ENCODE results near the gene LRRC25. TPM values are rescaled to one million over a fixed set of nuclear protein-coding genes. Genes with fewer than 3 reads are reported as not detected.
"Not testable (repeated sequence)": the region's sequence is repeated elsewhere in the genome, so short reads cannot be mapped to it uniquely, and the experiment has no call there.

The LRRC25 gene
- total RNA-seq, 1 donor from 2014 or later, result not detected

DNA sequence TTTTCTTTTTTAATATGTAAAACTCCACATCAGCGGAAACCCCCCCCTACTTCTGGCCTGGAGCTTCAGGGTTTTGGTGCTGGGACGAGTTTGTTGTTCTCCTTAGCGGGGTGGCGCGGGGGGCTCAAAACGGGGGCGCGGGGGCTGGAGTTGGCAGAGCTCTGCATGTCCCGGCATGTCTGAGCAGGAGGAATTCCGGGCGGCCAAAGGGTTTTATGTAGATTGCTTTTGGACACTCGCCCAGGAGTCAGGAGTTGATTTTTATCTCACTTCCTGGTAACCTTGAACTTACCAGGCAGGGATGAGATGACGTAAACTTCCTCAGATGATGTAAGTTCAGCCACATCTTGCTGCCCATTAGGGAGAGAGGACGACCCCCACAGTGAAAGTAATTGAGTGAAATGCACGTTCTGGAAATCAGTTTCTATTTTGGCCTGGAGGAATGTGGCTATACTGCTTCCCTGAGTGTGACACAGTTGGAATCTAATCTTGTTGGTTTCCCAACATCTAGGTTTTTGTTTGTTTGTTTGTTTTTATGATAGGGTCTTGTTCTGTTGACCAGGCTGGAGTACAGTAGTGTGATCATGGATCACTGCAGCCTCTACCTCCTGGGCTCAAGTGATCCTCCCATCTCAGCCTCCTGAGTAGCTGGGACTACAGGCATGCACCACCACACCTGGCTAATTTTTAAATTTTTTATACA, 32.4 kb downstream of the LRRC25 start:
- no peaks in the 10 kb centered on the region for H3K9me3 Mint-ChIP-seq
- DNase-seq (ENCODE audit: low spot score), result no peak
- intact Hi-C loops (cut with micrococcal nuclease), result no loop called here
- peaks cover 31% of the 10 kb centered on the region for H3K36me3 Mint-ChIP-seq (ENCODE audit: low read depth)
- H3K27ac Mint-ChIP-seq, result no peak overlapping the region
- no peaks in the 10 kb centered on the region for H3K4me1 Mint-ChIP-seq (ENCODE audit: low read depth)
- H3K4me3 Mint-ChIP-seq (ENCODE audit: low read depth), result no peak overlapping the region
- no peaks in the 10 kb centered on the region for H3K27me3 Mint-ChIP-seq (ENCODE audit: low read depth)

DNA sequence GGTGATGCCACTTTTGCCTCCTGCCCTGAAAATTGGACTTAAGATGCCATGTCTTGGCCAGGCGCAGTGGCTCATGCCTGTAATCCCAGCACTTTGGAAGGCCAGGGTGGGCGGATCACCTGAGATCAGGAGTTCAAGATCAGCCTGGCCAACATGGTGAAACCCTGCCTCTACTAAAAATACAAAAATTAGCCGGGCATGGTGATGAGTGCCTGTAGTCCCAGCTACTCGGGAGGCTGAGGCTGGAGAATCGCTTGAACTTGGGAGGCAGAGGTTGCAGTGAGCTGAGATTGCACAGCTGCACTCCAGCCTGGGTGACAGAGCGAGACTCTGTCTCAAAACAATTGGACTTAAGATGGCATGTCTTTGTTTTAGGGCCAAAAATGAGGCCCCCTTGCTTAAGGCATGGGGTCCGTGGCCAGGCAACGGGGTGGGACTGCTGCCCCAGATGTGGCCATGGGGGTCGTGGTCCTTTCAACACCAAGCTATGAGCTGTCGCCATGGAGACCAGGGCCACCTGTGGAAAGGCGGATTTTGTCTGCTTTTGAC, 33.1 kb downstream of the LRRC25 start:
- H3K9me3 Mint-ChIP-seq; DNase-seq (ENCODE audit: low spot score); H3K27ac Mint-ChIP-seq; H3K27me3 Mint-ChIP-seq (ENCODE audit: low read depth); H3K4me1 Mint-ChIP-seq (ENCODE audit: low read depth); H3K4me3 Mint-ChIP-seq (ENCODE audit: low read depth); intact Hi-C loops (cut with micrococcal nuclease): not testable (repeated sequence)
- H3K36me3 Mint-ChIP-seq (ENCODE audit: low read depth), result peaks cover 37% of the 10 kb centered on the region

DNA sequence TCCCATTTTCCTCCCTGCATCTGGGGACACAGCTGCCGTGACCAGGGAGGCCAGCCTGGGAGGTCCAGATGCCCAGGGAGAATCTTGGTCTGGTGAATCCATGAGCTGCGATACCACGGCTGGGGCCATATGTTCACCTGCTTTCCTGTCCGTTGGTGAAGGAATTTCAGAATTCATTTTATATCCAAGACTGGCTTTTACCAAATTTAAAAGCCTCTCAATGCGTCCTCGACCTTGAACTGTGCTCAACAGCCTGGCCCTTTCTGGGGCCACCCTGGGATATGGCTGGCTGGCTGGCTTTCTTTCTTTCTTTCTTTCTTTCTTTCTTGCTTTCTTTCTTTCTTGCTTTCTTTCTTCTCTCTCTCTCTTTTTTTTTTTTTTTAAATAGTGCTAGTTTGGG, 33.6 kb downstream of the LRRC25 start:
- Mint-ChIP-seq H3K27ac (no peak overlapping the region), H3K4me1 (ENCODE audit: low read depth) (no peaks in the 10 kb centered on the region), H3K9me3 (no peaks in the 10 kb centered on the region)

DNA sequence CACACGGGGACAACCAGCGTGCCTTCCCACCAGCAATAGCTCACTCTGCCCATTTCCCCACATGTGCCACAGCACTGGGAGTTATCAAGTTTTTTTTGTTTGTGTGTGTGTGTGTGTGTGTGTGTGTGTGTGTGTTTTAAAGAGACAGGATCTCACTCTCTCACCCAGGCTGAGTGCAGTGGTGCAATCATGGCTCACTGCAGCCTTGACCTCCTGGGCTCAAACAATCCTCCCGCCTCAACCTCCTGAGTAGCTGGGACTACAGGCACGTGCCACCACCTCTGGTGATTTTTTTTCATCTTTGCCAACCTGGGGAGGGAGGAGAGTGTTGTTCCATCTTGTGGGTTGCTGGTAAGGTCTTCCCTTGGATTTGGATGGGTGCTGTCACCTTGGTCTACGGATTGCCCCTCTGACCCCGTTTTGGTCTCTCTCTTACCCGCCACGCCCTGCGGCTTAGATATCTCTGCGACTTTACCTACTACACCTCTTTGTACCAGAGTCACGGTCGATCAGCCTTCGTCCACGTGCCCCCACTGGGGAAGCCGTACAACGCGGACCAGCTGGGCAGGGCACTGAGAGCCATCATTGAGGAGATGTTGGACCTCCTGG, 34.4 kb downstream of the LRRC25 start:
- intact Hi-C loops (cut with micrococcal nuclease), result no loop called here
- no peak overlapping the region for H3K27ac Mint-ChIP-seq

More for the DNA sequence above, 33.6 kb downstream of the LRRC25 start:
- peaks cover 41% of the 10 kb centered on the region for H3K36me3 Mint-ChIP-seq (ENCODE audit: low read depth)
- intact Hi-C loops (cut with micrococcal nuclease), result no loop called here
- no peak for DNase-seq (ENCODE audit: low spot score)
- no peak overlapping the region for H3K4me3 Mint-ChIP-seq (ENCODE audit: low read depth)
- no peaks in the 10 kb centered on the region for H3K27me3 Mint-ChIP-seq (ENCODE audit: low read depth)

DNA sequence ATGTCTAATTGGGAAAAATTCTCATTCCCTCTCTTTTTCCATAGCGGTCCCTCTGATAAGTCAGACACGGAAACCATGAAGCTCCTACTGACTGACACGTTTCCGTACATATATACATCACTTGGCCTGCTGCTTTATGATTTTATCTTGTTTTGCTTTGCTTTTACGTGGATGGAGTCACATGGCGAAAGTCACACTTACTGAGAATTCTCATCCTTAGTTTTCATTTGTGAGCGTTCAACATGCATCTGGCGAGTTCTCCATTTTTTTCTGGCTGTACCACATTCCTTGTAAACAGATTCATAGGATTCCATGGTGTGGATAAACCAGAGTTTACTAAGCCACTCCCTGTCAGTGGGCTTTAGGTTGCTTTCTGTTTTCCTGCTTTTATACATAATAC, 35.8 kb downstream of the LRRC25 start:
- no peaks in the 10 kb centered on the region for H3K4me1 Mint-ChIP-seq (ENCODE audit: low read depth)
- DNase-seq (ENCODE audit: low spot score), result no peak
- no peak overlapping the region for H3K27ac Mint-ChIP-seq
- no peaks in the 10 kb centered on the region for H3K9me3 Mint-ChIP-seq
- no peaks in the 10 kb centered on the region for H3K27me3 Mint-ChIP-seq (ENCODE audit: low read depth)
- H3K4me3 Mint-ChIP-seq (ENCODE audit: low read depth), result no peak overlapping the region
- intact Hi-C loops (cut with micrococcal nuclease), result no loop called here
- H3K36me3 Mint-ChIP-seq (ENCODE audit: low read depth), result peaks cover 60% of the 10 kb centered on the region

More for the DNA sequence above, 34.4 kb downstream of the LRRC25 start:
- H3K4me3 Mint-ChIP-seq (ENCODE audit: low read depth), result no peak overlapping the region
- H3K4me1 Mint-ChIP-seq (ENCODE audit: low read depth), result no peaks in the 10 kb centered on the region
- DNase-seq (ENCODE audit: low spot score), result no peak
- peaks cover 47% of the 10 kb centered on the region for H3K36me3 Mint-ChIP-seq (ENCODE audit: low read depth)
- H3K9me3 Mint-ChIP-seq, result no peaks in the 10 kb centered on the region
- H3K27me3 Mint-ChIP-seq (ENCODE audit: low read depth), result no peaks in the 10 kb centered on the region

DNA sequence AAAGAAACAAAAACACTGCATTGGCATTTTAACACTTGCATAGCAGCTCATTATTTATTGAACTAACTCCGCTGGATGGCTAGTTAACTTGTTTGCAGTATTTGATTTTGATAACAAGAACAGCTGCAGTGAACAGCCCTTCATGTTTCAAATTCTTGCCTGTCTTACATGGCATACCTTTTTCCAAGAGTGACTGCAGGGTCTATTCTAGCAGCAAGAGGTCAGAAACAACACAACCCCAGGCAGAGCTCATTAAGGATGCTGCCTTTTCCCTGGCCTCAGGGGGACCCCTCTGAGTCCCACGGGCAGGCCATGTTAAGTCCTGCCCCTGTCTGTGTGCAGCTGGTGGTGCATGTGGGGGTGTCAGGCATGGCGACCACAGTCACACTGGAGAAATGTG, 40.4 kb downstream of the LRRC25 start:
- DNase-seq (ENCODE audit: low spot score), result no peak
- intact Hi-C loops (cut with micrococcal nuclease), result no loop called here
- Mint-ChIP-seq H3K4me3 (ENCODE audit: low read depth) (no peak overlapping the region), H3K9me3 (no peaks in the 10 kb centered on the region), H3K27ac (no peak overlapping the region), H3K4me1 (ENCODE audit: low read depth) (no peaks in the 10 kb centered on the region), H3K36me3 (ENCODE audit: low read depth) (peaks cover 47% of the 10 kb centered on the region), H3K27me3 (ENCODE audit: low read depth) (no peaks in the 10 kb centered on the region)

DNA sequence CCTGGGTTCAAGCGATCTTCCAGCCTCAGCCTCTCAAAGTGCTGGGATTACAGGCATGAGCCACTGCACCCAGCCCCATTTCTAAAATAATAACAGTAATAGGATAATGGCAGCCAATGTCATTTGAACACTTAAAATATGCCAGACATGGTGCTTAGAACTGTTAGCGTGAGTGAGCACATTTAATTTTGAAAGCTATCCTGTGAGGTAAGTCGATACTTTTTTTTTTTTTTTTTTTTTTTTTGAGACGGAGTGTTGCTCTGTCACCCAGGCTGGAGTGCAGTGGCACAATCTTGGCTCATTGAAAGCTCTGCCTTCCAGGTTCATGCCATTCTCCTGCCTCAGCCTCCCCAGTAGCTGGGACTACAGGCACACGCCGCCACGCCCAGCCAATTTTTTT, 42.7 kb downstream of the LRRC25 start:
- DNase-seq (ENCODE audit: low spot score); H3K9me3 Mint-ChIP-seq; intact Hi-C loops (cut with micrococcal nuclease); H3K27me3 Mint-ChIP-seq (ENCODE audit: low read depth); H3K4me1 Mint-ChIP-seq (ENCODE audit: low read depth); H3K27ac Mint-ChIP-seq; H3K4me3 Mint-ChIP-seq (ENCODE audit: low read depth): not testable (repeated sequence)
- peaks cover 48% of the 10 kb centered on the region for H3K36me3 Mint-ChIP-seq (ENCODE audit: low read depth)

DNA sequence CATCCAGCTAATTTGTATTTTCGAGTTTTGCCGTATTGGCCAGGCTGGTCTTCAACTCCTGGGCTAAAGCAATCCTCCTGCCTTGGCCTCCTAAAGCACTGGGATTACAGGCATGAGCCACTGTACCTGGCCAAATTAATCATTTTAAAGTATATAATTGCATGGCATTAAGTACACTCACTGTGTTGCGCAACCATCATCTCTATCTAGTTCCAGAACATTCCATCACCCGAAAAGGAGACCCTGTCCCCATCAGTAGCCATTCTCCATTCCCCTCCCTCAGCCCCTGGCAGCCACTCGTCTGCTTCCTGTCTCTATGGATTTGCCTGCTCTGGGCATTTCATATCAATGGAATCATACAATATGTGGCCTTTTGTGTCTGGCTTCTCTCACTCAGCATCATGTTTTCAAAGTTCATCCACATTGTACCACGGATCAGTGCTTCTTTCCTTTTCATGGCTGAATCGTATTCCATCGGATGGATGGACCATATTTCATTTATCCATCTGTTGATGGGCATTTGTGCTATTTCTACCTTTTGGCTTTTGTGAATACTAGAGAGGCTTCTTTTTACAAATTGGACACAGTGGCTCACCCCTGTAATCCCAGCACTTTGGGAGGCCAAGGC, 43.9 kb downstream of the LRRC25 start:
- Mint-ChIP-seq H3K36me3 (ENCODE audit: low read depth) (peaks cover 39% of the 10 kb centered on the region), H3K27ac (no peak overlapping the region), H3K27me3 (ENCODE audit: low read depth) (no peaks in the 10 kb centered on the region), H3K4me3 (ENCODE audit: low read depth) (no peak overlapping the region), H3K9me3 (no peaks in the 10 kb centered on the region), H3K4me1 (ENCODE audit: low read depth) (no peaks in the 10 kb centered on the region)
- DNase-seq (ENCODE audit: low spot score), result no peak
- intact Hi-C loops (cut with micrococcal nuclease), result no loop called here

DNA sequence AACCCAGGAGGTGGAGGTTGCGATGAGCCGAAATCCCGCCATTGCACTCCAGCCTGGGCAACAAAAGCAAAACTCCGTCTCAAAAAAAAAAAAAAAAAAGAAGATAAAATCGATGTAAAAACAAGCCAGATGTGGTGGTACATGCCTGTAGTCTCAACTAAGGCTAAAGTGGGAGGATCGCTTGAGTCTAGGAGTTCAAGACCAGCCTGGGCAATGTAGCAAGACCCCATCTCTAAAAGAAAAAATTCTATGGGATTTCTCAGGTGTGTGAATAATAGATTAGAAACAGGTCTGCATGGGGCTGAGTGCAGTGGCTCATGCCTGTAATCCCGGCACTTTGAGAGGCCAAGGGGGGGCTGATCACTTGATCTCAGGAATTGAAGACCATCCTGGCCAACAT, 45.9 kb downstream of the LRRC25 start:
- H3K36me3 Mint-ChIP-seq (ENCODE audit: low read depth), result peaks cover 23% of the 10 kb centered on the region
- intact Hi-C loops (cut with micrococcal nuclease), result no loop called here
- no peak for DNase-seq (ENCODE audit: low spot score)
- no peaks in the 10 kb centered on the region for H3K4me1 Mint-ChIP-seq (ENCODE audit: low read depth)
- no peaks in the 10 kb centered on the region for H3K27me3 Mint-ChIP-seq (ENCODE audit: low read depth)
- H3K9me3 Mint-ChIP-seq, result no peaks in the 10 kb centered on the region
- H3K4me3 Mint-ChIP-seq (ENCODE audit: low read depth), result no peak overlapping the region
- no peak overlapping the region for H3K27ac Mint-ChIP-seq

DNA sequence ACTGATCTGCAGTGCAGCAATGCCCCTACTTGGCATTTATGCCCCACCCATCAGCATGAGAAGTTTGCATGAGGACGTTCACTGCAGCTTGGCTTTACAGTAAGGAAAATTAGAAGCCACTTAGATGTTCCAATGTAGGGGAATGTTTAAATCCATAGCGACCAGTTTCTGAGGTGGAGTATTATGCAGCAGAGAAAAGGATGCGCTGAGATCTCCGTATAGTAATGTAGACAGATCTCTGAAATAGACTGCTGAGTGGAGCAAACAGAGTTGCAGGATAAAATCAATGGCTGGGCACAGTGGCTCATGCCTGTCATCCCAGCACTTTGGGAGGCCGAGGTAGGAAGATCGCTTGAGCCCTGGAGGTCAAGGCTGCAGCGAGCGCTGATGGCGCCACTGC, 46.9 kb downstream of the LRRC25 start:
- Mint-ChIP-seq H3K4me3 (ENCODE audit: low read depth) (no peak overlapping the region), H3K4me1 (ENCODE audit: low read depth) (no peaks in the 10 kb centered on the region), H3K9me3 (no peaks in the 10 kb centered on the region), H3K27me3 (ENCODE audit: low read depth) (no peaks in the 10 kb centered on the region), H3K27ac (no peak overlapping the region), H3K36me3 (ENCODE audit: low read depth) (peaks cover 23% of the 10 kb centered on the region)
- no peak for DNase-seq (ENCODE audit: low spot score)
- intact Hi-C loops (cut with micrococcal nuclease), result no loop called here

DNA sequence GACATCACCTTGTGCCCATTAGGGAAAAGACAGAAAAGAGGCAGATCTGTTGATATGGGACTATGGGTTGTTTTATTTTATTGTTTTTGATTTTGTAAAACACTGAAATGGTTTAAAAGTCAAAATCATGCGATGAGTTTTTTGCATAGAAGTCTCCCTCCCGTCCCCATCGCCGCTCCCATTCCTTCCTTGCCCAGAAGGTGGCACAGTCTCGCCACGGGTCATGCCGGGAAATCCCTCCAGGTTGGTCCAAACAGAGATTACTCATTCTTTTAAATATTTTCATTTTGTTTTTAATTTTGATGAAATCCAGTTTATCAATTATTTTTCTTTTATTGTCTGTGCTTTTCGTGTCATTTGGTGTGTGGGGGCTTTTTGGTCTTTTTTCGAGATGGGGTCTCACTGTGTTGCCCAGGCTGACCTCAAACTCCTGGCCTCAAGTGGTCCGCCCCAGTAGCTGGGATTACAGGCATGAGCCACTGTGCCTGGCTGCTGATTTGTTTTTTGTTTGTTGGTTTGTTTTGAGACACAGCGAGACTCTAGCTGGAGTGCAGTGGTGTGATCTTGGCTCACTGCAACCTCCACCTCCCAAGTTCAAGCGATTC, 47.8 kb downstream of the LRRC25 start:
- intact Hi-C loops (cut with micrococcal nuclease), result loop anchor here (5.0 kb wide), 1 partner anchor 63 kb away; no protein-coding TSS in a partner anchor
- H3K9me3 Mint-ChIP-seq, result no peaks in the 10 kb centered on the region
- H3K4me3 Mint-ChIP-seq (ENCODE audit: low read depth), result no peak overlapping the region
- peaks cover 28% of the 10 kb centered on the region for H3K36me3 Mint-ChIP-seq (ENCODE audit: low read depth)
- DNase-seq (ENCODE audit: low spot score), result no peak
- H3K27ac Mint-ChIP-seq, result no peak overlapping the region
- H3K27me3 Mint-ChIP-seq (ENCODE audit: low read depth), result no peaks in the 10 kb centered on the region
- H3K4me1 Mint-ChIP-seq (ENCODE audit: low read depth), result no peaks in the 10 kb centered on the region

DNA sequence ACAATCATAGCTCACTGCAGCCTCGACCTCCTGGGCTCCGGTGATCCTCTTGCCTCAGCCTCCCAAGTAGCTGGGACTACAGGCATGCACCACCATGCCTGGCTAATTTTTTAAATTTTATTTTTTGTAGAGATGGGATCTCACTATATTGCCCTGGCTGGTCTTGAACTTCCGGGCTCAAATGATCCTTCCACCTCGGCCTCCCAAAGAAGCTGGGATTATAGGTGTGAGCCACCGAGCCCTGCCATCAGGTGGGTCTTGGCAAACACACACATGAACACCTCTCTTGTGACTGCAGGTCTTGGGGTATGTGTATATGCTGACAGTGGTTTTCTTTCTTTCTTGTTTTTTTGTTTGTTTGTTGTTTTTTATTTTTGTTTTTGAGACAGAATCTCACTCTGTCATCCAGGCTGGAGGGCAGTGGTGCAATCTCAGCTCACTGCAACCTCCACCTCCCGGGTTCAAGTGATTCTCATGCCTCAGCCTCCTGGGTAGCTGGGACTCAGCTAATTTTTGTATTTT, 48.5 kb downstream of the LRRC25 start:
- H3K4me1 Mint-ChIP-seq (ENCODE audit: low read depth); H3K27me3 Mint-ChIP-seq (ENCODE audit: low read depth); H3K27ac Mint-ChIP-seq; H3K4me3 Mint-ChIP-seq (ENCODE audit: low read depth); H3K9me3 Mint-ChIP-seq; DNase-seq (ENCODE audit: low spot score): not testable (repeated sequence)
- H3K36me3 Mint-ChIP-seq (ENCODE audit: low read depth), result peaks cover 33% of the 10 kb centered on the region
- intact Hi-C loops (cut with micrococcal nuclease), result loop anchor here (5.0 kb wide), 1 partner anchor 63 kb away; no protein-coding TSS in a partner anchor

Data from activated T-helper 2 cell treated with anti-CD3 and anti-CD28 coated beads, Interferon-gamma antibody, Interleukin-2, Interleukin-4, amounts not matched to agents 10 μg/mL and 5 μg/mL and 100 μg/mL, durations not matched to agents 14 hours and 24 hours and 36 hours (primary cell).